AG04450 (cell line): ENCODE data around the gene SLC8A3. TPM values are rescaled to one million over a fixed set of nuclear protein-coding genes. Genes with fewer than 3 reads are reported as not detected.
A peak's percentile ranks its signal among the peaks of the same experiment; 100 is the strongest.

Experiments
- CTCF ChIA-PET: fragments of 300-600, 350-600 bp; formaldehyde crosslinking; extraction: SDS; loops from one replicate; lab custom pipeline; 2022; ENCODE audit warnings: antibody characterized with exemption, inconsistent platforms; lab: Charles Lee
- POLR2A ChIA-PET: fragments of 350-600 bp; formaldehyde crosslinking; extraction: SDS; loops from one replicate; lab custom pipeline; 2021; ENCODE audit warnings: antibody characterized with exemption, inconsistent platforms; lab: Yijun Ruan, JAX
- DNase-seq: peaks from one replicate; pipeline ENCODE4 v3.0.0-alpha.2; 2011; ENCODE audit warnings: low read depth, low spot score
- H3K27ac ChIP-seq: one replicate; pipeline ENCODE4 v1.5.1; 2012; ENCODE audit warnings: low read depth, low read length, control low read depth
- H3K27me3 ChIP-seq: one replicate; pipeline ENCODE4 v1.6.0; 2012; ENCODE audit warnings: low read length; ENCODE audit not compliant: control insufficient read depth, insufficient read depth
- H3K4me3 ChIP-seq: 2 replicates; pipeline ENCODE4 v1.5.1; 2011; ENCODE audit warnings: mild to moderate bottlenecking, low read depth, low read length, control low read depth
- H3K9me3 ChIP-seq: 2 replicates; pipeline ENCODE4 v1.5.1; 2012; ENCODE audit warnings: low read length; ENCODE audit not compliant: control insufficient read depth, insufficient read depth
- polyA plus RNA-seq: library from polyadenylated mRNA; depleted of rRNA; stranded (reverse); fragments of >200 nt; gene quantifications from 2 replicates; pipeline ENCODE4 v1.2.3, GENCODE V29; 2011
- TF ChIP-seq, protein P1 (sequence below): IDR thresholded peaks from 2 replicates; pipeline ENCODE4 v1.5.1; 2011; ENCODE audit warnings: low read depth, low read length, control low read depth, inconsistent platforms

SLC8A3 gene
- polyA plus RNA-seq, 1 experiment: not detected

DNA sequence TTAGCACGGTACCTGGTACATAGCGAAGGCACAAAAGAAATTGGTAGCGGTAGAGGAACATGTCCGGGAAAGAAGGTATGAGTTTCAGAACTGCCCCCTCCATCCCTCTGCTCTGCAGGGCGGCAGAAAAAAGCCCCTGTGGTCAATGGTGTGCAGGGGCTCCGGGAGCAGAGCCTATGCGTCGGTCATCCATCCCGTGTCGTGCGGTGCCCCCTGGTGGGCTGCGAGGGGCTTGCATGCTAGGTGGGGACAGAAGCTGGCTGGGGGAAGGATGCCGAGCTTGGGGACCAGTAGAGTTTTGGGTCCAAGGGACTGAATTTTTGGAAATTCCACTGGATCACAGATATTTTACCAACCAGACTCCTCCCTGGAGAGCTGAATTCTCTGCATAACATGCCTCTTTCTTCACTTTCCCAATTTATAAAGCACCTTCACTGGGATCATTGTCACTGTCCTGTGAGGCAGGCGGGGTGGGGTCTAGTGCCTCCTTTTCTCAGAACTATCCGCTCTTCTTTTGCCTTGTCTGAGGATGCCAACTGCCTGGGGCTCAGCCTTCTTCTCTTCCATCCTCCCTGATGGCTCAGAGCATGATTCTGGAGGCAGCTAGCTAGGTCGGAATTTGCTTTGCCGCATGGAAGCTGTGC, 160.8 kb downstream of the SLC8A3 start:
- H3K27ac ChIP-seq: no peak overlapping the region
- DNase-seq: no peak
- TF ChIP-seq, protein P1, sequence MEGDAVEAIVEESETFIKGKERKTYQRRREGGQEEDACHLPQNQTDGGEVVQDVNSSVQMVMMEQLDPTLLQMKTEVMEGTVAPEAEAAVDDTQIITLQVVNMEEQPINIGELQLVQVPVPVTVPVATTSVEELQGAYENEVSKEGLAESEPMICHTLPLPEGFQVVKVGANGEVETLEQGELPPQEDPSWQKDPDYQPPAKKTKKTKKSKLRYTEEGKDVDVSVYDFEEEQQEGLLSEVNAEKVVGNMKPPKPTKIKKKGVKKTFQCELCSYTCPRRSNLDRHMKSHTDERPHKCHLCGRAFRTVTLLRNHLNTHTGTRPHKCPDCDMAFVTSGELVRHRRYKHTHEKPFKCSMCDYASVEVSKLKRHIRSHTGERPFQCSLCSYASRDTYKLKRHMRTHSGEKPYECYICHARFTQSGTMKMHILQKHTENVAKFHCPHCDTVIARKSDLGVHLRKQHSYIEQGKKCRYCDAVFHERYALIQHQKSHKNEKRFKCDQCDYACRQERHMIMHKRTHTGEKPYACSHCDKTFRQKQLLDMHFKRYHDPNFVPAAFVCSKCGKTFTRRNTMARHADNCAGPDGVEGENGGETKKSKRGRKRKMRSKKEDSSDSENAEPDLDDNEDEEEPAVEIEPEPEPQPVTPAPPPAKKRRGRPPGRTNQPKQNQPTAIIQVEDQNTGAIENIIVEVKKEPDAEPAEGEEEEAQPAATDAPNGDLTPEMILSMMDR: peak; percentile 96
- H3K4me3 ChIP-seq: no peak overlapping the region
- POLR2A ChIA-PET: interaction anchor here (0.6 to 0.7 kb wide), 3 partner anchors 21 to 209 kb away, joined by 3 to 6 read pairs (median 3); no protein-coding TSS in a partner anchor
- CTCF ChIA-PET: interaction anchor here (0.6 to 4.5 kb wide), 43 partner anchors 8 to 562 kb away, joined by 3 to 142 read pairs (median 4); partner anchors contain the start of gene SMOC1
- no peaks in the 10 kb centered on the region for H3K27me3 ChIP-seq
- no peaks in the 10 kb centered on the region for H3K9me3 ChIP-seq

DNA sequence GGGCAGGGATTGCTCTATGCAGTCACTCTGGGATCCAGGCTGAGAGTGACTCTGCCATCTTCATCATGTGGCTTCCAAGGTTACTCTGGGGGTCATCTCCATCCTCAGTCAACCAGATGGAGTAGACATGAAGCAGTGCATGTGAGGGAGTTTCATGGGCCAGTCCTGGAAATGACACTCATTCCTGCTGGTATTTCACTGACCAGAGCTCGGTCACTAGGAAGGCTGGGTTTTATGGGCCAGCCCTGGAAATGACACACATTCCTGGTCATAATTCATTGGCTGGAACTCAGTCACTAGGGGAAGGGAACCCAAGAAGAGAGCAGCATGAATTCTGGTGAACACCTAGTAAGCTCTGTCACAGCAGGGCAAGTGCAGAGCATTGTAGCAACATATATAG, 164.9 kb downstream of the SLC8A3 start:
- CTCF ChIA-PET: interaction anchor here (0.8 to 2.2 kb wide), 2 partner anchors 146 to 205 kb away, joined by 3 to 10 read pairs; no protein-coding TSS in a partner anchor
- TF ChIP-seq, protein P1: no peak
- POLR2A ChIA-PET: no interaction called here
- no peak overlapping the region for H3K4me3 ChIP-seq
- no peaks in the 10 kb centered on the region for H3K27me3 ChIP-seq
- no peaks in the 10 kb centered on the region for H3K9me3 ChIP-seq
- DNase-seq: no peak
- H3K27ac ChIP-seq: no peak overlapping the region

DNA sequence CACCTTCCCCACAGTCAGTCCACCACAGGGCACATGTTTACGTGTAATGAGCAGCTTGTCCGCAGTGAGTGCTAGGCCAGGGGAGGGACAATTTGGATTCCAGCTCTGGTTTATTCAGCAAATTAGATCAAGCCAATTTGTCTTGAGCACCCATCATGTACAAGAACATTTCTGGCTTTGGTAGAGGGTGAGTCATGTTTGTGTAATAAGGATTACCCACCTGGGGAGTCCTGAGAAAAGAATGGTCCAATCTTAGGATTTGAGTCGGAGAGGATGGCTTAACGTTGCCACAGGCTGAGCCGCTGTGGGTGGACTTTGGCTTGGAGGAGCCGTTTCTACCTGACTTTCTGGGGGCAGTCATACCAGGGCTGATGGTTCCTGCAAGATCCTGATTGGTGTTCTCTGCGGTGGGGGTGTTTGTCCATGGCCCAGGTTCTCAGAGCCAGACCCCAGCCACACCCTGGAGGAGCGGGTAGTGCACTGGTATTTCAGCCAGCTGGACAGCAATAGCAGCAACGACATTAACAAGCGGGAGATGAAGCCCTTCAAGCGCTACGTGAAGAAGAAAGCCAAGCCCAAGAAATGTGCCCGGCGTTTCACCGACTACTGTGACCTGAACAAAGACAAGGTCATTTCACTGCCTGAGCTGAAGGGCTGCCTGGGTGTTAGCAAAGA, 165.8 kb downstream of the SLC8A3 start:
- Histone ChIP-seq H3K4me3 (no peak overlapping the region), H3K27me3 (no peaks in the 10 kb centered on the region), H3K27ac (no peak overlapping the region), H3K9me3 (no peaks in the 10 kb centered on the region)
- ChIA-PET CTCF (no interaction called here), POLR2A (no interaction called here)
- TF ChIP-seq, protein P1: no peak
- no peak for DNase-seq

DNA sequence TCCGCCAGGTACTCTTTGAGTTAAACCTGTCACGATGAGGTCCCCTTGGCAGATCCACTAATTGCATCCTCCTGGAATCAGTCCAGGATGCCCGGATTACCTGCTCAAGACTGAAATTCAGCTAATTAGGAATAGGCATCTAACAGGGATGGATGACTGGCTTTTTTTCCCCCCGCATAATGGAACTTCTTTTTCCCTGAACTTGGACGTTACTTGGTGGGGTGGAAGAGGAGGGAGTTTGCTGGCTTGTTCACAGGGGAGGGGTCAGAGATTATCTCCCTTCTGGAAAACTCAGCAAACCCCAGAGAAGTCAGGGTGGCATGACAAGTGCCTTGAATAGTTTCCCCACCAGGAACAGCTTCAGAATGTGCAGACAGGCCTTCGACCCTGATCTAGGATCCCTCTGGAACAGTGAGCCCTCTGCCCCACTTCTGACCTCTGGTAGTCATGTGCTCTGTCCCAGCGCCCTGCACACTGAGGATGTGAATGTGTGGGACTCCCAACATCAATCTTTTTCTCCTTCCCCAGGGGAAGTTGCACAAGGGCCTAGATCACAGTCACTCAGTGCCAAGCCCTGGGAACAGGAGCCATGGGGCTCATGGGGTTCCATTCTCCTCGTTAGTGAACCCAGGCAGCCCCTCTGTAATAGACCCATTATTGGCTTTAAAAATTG, 167.1 kb downstream of the SLC8A3 start:
- no peak overlapping the region for H3K27ac ChIP-seq
- ChIA-PET CTCF (interaction anchor here (0.6 to 1.4 kb wide), 2 partner anchors 83 to 203 kb away, joined by 3 to 4 read pairs; no protein-coding TSS in a partner anchor), POLR2A (no interaction called here)
- no peaks in the 10 kb centered on the region for H3K9me3 ChIP-seq
- H3K4me3 ChIP-seq: no peak overlapping the region
- DNase-seq: no peak
- no peaks in the 10 kb centered on the region for H3K27me3 ChIP-seq
- TF ChIP-seq, protein P1: no peak
